Calu3 (cell line): ENCODE measurements around the gene ARL14EP. TPM values are rescaled to one million over a fixed set of nuclear protein-coding genes. Genes with fewer than 3 reads are reported as not detected.

Source experiments
- BruUV-seq: library from RNA; stranded (reverse); fragments of 400-500 nt; replicated peaks from 2 replicates; lab custom pipeline; 2021; lab: Mats Ljungman, UMichigan
- CTCF ChIA-PET: fragments of 300-600 bp; sonication (Branson Sonifier 250); formaldehyde crosslinking; loops from one replicate; lab custom pipeline; 2022; ENCODE audit warnings: antibody characterized with exemption; lab: Charles Lee
- DNase-seq: peaks from one replicate; pipeline ENCODE4 v3.0.0; 2022
- H3K27ac Mint-ChIP-seq: one replicate; pipeline ENCODE4 v1.8.0; 2022; ENCODE audit warnings: mixed read lengths; ENCODE audit not compliant: unreplicated experiment
- H3K27me3 Mint-ChIP-seq: one replicate; pipeline ENCODE4 v1.8.0; 2022; ENCODE audit warnings: mixed read lengths; ENCODE audit not compliant: unreplicated experiment
- H3K36me3 Mint-ChIP-seq: one replicate; pipeline ENCODE4 v1.8.0; 2022; ENCODE audit warnings: mild to moderate bottlenecking, moderate library complexity, mixed read lengths; ENCODE audit not compliant: insufficient read depth, unreplicated experiment
- H3K4me1 Mint-ChIP-seq: one replicate; pipeline ENCODE4 v1.8.0; 2022; ENCODE audit warnings: mild to moderate bottlenecking, low read depth, mixed read lengths; ENCODE audit not compliant: unreplicated experiment
- H3K4me3 Mint-ChIP-seq: one replicate; pipeline ENCODE4 v1.8.0; 2022; ENCODE audit warnings: mild to moderate bottlenecking, low read depth, moderate library complexity, mixed read lengths; ENCODE audit not compliant: unreplicated experiment
- H3K9me3 Mint-ChIP-seq: one replicate; pipeline ENCODE4 v1.8.0; 2022; ENCODE audit warnings: low read depth, mixed read lengths; ENCODE audit not compliant: unreplicated experiment
- intact Hi-C: fragments of 100-400 bp; cut with micrococcal nuclease; formaldehyde crosslinking; loops from one replicate; pipeline ENCODE4 v1.10.0; 2022; ENCODE audit not compliant: unreplicated experiment
- total RNA-seq: library from RNA; stranded (reverse); gene quantifications from 2 replicates; pipeline ENCODE4 v1.2.3, GENCODE V29; 2022
- TF ChIP-seq, protein P1 (sequence below): fragments of 200-600 bp; IDR thresholded peaks from one replicate; pipeline ENCODE4 v1.8.0; 2022; ENCODE audit warnings: antibody characterized with exemption; ENCODE audit not compliant: unreplicated experiment

The ARL14EP gene
- total RNA-seq, 1 experiment from 2014 or later = 17.6 TPM

- CTCF ChIA-PET = no interaction called here
- no peak overlapping the region for H3K27ac Mint-ChIP-seq
- BruUV-seq = no TSS peak
Measured at GRCh38 chr11:30326114-30326778, 3.3 kb downstream of the ARL14EP start.

GRCh38 chr11:30326906-30327305, 4.0 kb downstream of the ARL14EP start:
- peaks cover 14% of the 10 kb centered on the region for H3K36me3 Mint-ChIP-seq
- CTCF ChIA-PET = no interaction called here
- BruUV-seq = no TSS peak
- H3K27ac Mint-ChIP-seq = no peak overlapping the region
- TF ChIP-seq, protein P1, sequence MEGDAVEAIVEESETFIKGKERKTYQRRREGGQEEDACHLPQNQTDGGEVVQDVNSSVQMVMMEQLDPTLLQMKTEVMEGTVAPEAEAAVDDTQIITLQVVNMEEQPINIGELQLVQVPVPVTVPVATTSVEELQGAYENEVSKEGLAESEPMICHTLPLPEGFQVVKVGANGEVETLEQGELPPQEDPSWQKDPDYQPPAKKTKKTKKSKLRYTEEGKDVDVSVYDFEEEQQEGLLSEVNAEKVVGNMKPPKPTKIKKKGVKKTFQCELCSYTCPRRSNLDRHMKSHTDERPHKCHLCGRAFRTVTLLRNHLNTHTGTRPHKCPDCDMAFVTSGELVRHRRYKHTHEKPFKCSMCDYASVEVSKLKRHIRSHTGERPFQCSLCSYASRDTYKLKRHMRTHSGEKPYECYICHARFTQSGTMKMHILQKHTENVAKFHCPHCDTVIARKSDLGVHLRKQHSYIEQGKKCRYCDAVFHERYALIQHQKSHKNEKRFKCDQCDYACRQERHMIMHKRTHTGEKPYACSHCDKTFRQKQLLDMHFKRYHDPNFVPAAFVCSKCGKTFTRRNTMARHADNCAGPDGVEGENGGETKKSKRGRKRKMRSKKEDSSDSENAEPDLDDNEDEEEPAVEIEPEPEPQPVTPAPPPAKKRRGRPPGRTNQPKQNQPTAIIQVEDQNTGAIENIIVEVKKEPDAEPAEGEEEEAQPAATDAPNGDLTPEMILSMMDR = no peak
- DNase-seq = no peak
- peaks cover 18% of the 10 kb centered on the region for H3K4me1 Mint-ChIP-seq
- intact Hi-C loops = no loop called here
- H3K4me3 Mint-ChIP-seq = no peak overlapping the region
- no peaks in the 10 kb centered on the region for H3K27me3 Mint-ChIP-seq
- H3K9me3 Mint-ChIP-seq = no peaks in the 10 kb centered on the region

More at GRCh38 chr11:30326114-30326778, 3.3 kb downstream of the ARL14EP start:
- H3K9me3 Mint-ChIP-seq = no peaks in the 10 kb centered on the region
- H3K36me3 Mint-ChIP-seq = peaks cover 14% of the 10 kb centered on the region
- intact Hi-C loops = no loop called here
- no peak overlapping the region for H3K4me3 Mint-ChIP-seq
- peaks cover 22% of the 10 kb centered on the region for H3K4me1 Mint-ChIP-seq
- no peak for DNase-seq
- TF ChIP-seq, protein P1 = no peak
- H3K27me3 Mint-ChIP-seq = no peaks in the 10 kb centered on the region

- peaks cover 14% of the 10 kb centered on the region for H3K4me1 Mint-ChIP-seq
- CTCF ChIA-PET = no interaction called here
- H3K36me3 Mint-ChIP-seq = peaks cover 11% of the 10 kb centered on the region
- DNase-seq = no peak
- H3K9me3 Mint-ChIP-seq = no peaks in the 10 kb centered on the region
- no TSS peak for BruUV-seq
- intact Hi-C loops = no loop called here
- TF ChIP-seq, protein P1 = no peak
- no peak overlapping the region for H3K27ac Mint-ChIP-seq
- H3K27me3 Mint-ChIP-seq = no peaks in the 10 kb centered on the region
- no peak overlapping the region for H3K4me3 Mint-ChIP-seq
Measured at GRCh38 chr11:30328681-30329080, 5.8 kb downstream of the ARL14EP start.

- Mint-ChIP-seq H3K4me3 (no peak overlapping the region), H3K27me3 (no peaks in the 10 kb centered on the region), H3K9me3 (no peaks in the 10 kb centered on the region), H3K4me1 (peaks cover 10% of the 10 kb centered on the region), H3K36me3 (peaks cover 10% of the 10 kb centered on the region), H3K27ac (no peak overlapping the region)
- CTCF ChIA-PET = no interaction called here
- no peak for DNase-seq
- TF ChIP-seq, protein P1 = no peak
- no TSS peak for BruUV-seq
- intact Hi-C loops = no loop called here
Measured at GRCh38 chr11:30329150-30329940, 6.4 kb downstream of the ARL14EP start.
